Liver (tissue), 9 donors: ENCODE measurements around the gene BAIAP2. TPM values are rescaled to one million over a fixed set of nuclear protein-coding genes. Genes with fewer than 3 reads are reported as not detected.

Source experiments
- DNase-seq: peaks from one replicate; pipeline ENCODE4 v3.0.0-alpha.2; 2017; ENCODE audit warnings: low spot score
- H3K27ac ChIP-seq, 2 donors: one replicate each; pipeline ENCODE4 v1.7.0; 2013; ENCODE audit warnings: inconsistent platforms in 2 of 2, low read length in 2 of 2, control low read depth in 1 of 2, low read depth in 1 of 2, mild to moderate bottlenecking in 1 of 2
- H3K27me3 ChIP-seq, 4 donors: one replicate each; pipeline versions ENCODE4 v1.6.1 to v1.7.0; 2013; ENCODE audit warnings: low read length in 3 of 4, inconsistent platforms in 1 of 4, mild to moderate bottlenecking in 1 of 4, moderate library complexity in 1 of 4; ENCODE audit not compliant: control insufficient read depth in 4 of 4, insufficient read depth in 4 of 4
- H3K36me3 ChIP-seq, 4 donors: one replicate each; pipeline versions ENCODE4 v1.6.1 to v1.7.0; 2013; ENCODE audit warnings: low read length in 3 of 4, mild to moderate bottlenecking in 3 of 4, low read depth in 1 of 4, moderate library complexity in 1 of 4; ENCODE audit not compliant: control insufficient read depth in 4 of 4, insufficient read depth in 3 of 4
- H3K4me1 ChIP-seq, 4 donors: one replicate each; pipeline versions ENCODE4 v1.6.1 to v1.7.0; 2013; ENCODE audit warnings: low read length in 3 of 4, mild to moderate bottlenecking in 3 of 4, moderate library complexity in 1 of 4; ENCODE audit not compliant: control insufficient read depth in 4 of 4, insufficient read depth in 4 of 4
- H3K4me3 ChIP-seq, 3 donors: one replicate each; pipeline versions ENCODE4 v1.6.1 to v1.7.0; 2013; ENCODE audit warnings: low read length in 3 of 3, control low read depth in 1 of 3, low read depth in 1 of 3, mild to moderate bottlenecking in 1 of 3
- H3K9ac ChIP-seq, 2 donors: one replicate each; pipeline ENCODE4 v1.7.0; 2013; ENCODE audit warnings: low read length in 2 of 2, mild to moderate bottlenecking in 2 of 2, moderate library complexity in 2 of 2, control low read depth in 1 of 2, low read depth in 1 of 2
- H3K9me3 ChIP-seq, 4 donors: one replicate each; pipeline versions ENCODE4 v1.6.1 to v1.7.0; 2013; ENCODE audit warnings: low read length in 3 of 4; ENCODE audit not compliant: control insufficient read depth in 4 of 4
- ATF3 ChIP-seq: IDR thresholded peaks from 2 replicates; pipeline ENCODE4 v1.6.1; 2016; ENCODE audit warnings: antibody characterized with exemption
- CTCF ChIP-seq: fragments of 150-350 bp; IDR thresholded peaks from 2 replicates; pipeline ENCODE4 v1.5.1; 2017; ENCODE audit warnings: improper control_type of control experiment, low read depth, low read length; ENCODE audit not compliant: missing input control
- EGR1 ChIP-seq, 2 donors: IDR thresholded peaks; 2 replicates each; pipeline ENCODE4 v1.6.1; 2016 to 2018; ENCODE audit warnings: antibody characterized with exemption in 2 of 2, low read depth in 2 of 2
- FOXA1 ChIP-seq: IDR thresholded peaks from 2 replicates; pipeline ENCODE4 v1.6.1; 2016; ENCODE audit warnings: antibody characterized with exemption
- GABPA ChIP-seq, 2 donors: IDR thresholded peaks in 1 of 2; conservative IDR thresholded peaks in 1 of 2; 2 replicates each; pipeline ENCODE4 v1.6.1; 2016; ENCODE audit warnings: antibody characterized with exemption in 2 of 2, mild to moderate bottlenecking in 1 of 2, moderate library complexity in 1 of 2
- HNF4A ChIP-seq, 2 donors: conservative IDR thresholded peaks; 2 replicates each; pipeline ENCODE4 v1.6.1; 2016; ENCODE audit warnings: antibody characterized with exemption in 2 of 2, mild to moderate bottlenecking in 2 of 2
- HNF4G ChIP-seq: IDR thresholded peaks from 2 replicates; pipeline ENCODE4 v1.6.1; 2016; ENCODE audit warnings: antibody characterized with exemption
- JUND ChIP-seq, 2 donors: IDR thresholded peaks; 2 replicates each; pipeline ENCODE4 v1.6.1; 2016; ENCODE audit warnings: antibody characterized with exemption in 2 of 2
- MAX ChIP-seq: IDR thresholded peaks from 2 replicates; pipeline ENCODE4 v1.6.1; 2016; ENCODE audit warnings: antibody characterized with exemption
- NR2F2 ChIP-seq: IDR thresholded peaks from 2 replicates; pipeline ENCODE4 v1.6.1; 2016; ENCODE audit warnings: antibody characterized with exemption
- RAD21 ChIP-seq, 2 donors: IDR thresholded peaks; 2 replicates each; pipeline ENCODE4 v1.6.1; 2016; ENCODE audit warnings: antibody characterized with exemption in 2 of 2, mild to moderate bottlenecking in 2 of 2
- RXRA ChIP-seq, 2 donors: IDR thresholded peaks; 2 replicates each; pipeline ENCODE4 v1.6.1; 2017 to 2018; ENCODE audit warnings: antibody characterized with exemption in 2 of 2, mild to moderate bottlenecking in 1 of 2
- SP1 ChIP-seq: IDR thresholded peaks from 2 replicates; pipeline ENCODE4 v1.6.1; 2018; ENCODE audit warnings: antibody characterized with exemption, mild to moderate bottlenecking
- TAF1 ChIP-seq: conservative IDR thresholded peaks from 2 replicates; pipeline ENCODE4 v1.6.1; 2016; ENCODE audit warnings: antibody characterized with exemption, mild to moderate bottlenecking
- YY1 ChIP-seq: IDR thresholded peaks from 2 replicates; pipeline ENCODE4 v1.6.1; 2016; ENCODE audit warnings: antibody characterized with exemption, mild to moderate bottlenecking
- ZBTB33 ChIP-seq: IDR thresholded peaks from 2 replicates; pipeline ENCODE4 v1.6.1; 2016; ENCODE audit warnings: antibody characterized with exemption
- WGBS: extraction: QIAGEN DNeasy Blood & Tissue Kit; methylation state at CpG from one replicate; pipeline ENCODE4 v1.1.7; 2013; 5-methylcytosine and 5-hydroxymethylcytosine counted together
- polyA plus RNA-seq, 2 donors: library from polyadenylated mRNA; stranded (reverse) in 1 of 2; unstranded in 1 of 2; fragments of 200-250 nt in 1 of 2; fragments of >200 nt in 1 of 2; fragmentation: Nextera tagmentation in 1 of 2; extraction: Ambion mirVana in 1 of 2; gene quantifications; one replicate each; pipeline versions ENCODE4 v1.2.1 to v1.2.3, GENCODE V29; 2013 to 2015
- total RNA-seq, 2 donors: library from RNA; depleted of rRNA; stranded (reverse); fragments of >200 nt; gene quantifications; one replicate each; pipeline ENCODE4 v1.2.3, GENCODE V29; 2014
- donor health status: healthy.
- donor health status: healthy.
- donor health status: healthy.
- donor health status: healthy.
- donor health status: healthy.

Gene BAIAP2
- total and polyA plus RNA-seq, 4 donors: 8.1 to 61.3 (median 44.9) TPM

- H3K4me3 ChIP-seq: no peak overlapping the region
- H3K27me3 ChIP-seq: no peaks in the 10 kb centered on the region
- no peaks in the 10 kb centered on the region for H3K9me3 ChIP-seq
- H3K27ac ChIP-seq: peak overlapping the region; percentile 65 to 92
- TF ChIP-seq HNF4G (no peak), RXRA (IDR thresholded peaks at IDR 0.05) (peak in 1 of 2 donors; percentile 48), RAD21 (IDR thresholded peaks at IDR 0.05) (no peak)
- DNase-seq: no peak
- peaks cover 11 to 71% (median 50%) of the 10 kb centered on the region in 4 donors for H3K4me1 ChIP-seq
- 63% methylated on average over 13 of the region's 13 CpGs for WGBS
- peaks cover 0 to 4% (median 1%) of the 10 kb centered on the region in 4 donors for H3K36me3 ChIP-seq
- peak overlapping the region; percentile 27 to 33 for H3K9ac ChIP-seq
Measured at GRCh38 chr17:81095383-81095762, 60.4 kb downstream of the BAIAP2 start.

DNA sequence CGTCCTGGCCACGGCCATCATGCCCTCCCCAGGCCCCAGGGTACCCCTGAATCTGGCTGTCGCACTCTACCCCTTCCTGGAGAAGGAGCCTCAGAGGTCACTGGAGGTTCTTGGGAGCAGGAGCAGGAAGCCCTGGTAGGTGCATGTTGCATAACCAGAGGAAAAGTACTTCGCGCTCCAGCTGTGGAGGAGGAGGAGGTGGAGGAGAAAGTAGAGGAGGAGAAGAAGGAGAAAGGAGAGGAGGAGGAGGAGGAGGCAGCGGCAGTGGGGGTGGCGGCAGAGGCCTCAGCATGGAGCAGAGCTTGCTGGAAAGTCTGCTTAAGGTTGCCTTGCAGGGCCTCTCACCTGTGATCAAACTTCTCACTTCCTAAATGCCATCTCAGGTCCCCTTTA is 61.8 kb downstream of the BAIAP2 start:
- H3K36me3 ChIP-seq: peaks cover 0 to 4% (median 1%) of the 10 kb centered on the region in 4 donors
- no peak overlapping the region for H3K4me3 ChIP-seq
- no peaks in the 10 kb centered on the region for H3K27me3 ChIP-seq
- DNase-seq: no peak
- 88% methylated on average over 7 of the region's 7 CpGs for WGBS
- peak overlapping the region; percentile 65 to 87 for H3K27ac ChIP-seq
- H3K9ac ChIP-seq: peak overlapping the region in 1 of 2 donors; percentile 77
- TF ChIP-seq HNF4G (no peak), FOXA1 (no peak), SP1 (no peak), HNF4A (conservative IDR thresholded peaks at IDR 0.05) (no peak), NR2F2 (no peak), TAF1 (no peak), CTCF (no peak), EGR1 (IDR thresholded peaks at IDR 0.05; ENCODE audit: low read depth in 2 of 2) (no peak), JUND (IDR thresholded peaks at IDR 0.05) (no peak), MAX (no peak), YY1 (no peak), ZBTB33 (no peak), ATF3 (no peak), RXRA (IDR thresholded peaks at IDR 0.05) (no peak), GABPA (IDR thresholded peaks at IDR 0.05 in 1 of 2, conservative IDR thresholded peaks at IDR 0.05 in 1 of 2) (no peak)
- no peaks in the 10 kb centered on the region for H3K9me3 ChIP-seq
- peaks cover 12 to 82% (median 53%) of the 10 kb centered on the region in 4 donors for H3K4me1 ChIP-seq
